ENCODE data around the gene VCX. TPM values are rescaled to one million over a fixed set of nuclear protein-coding genes. Genes with fewer than 3 reads are reported as not detected.
"Not testable (repeated sequence)": the region's sequence is repeated elsewhere in the genome, so short reads cannot be mapped to it uniquely, and the experiment has no call there.

VCX gene
- total RNA-seq = not detected

DNA sequence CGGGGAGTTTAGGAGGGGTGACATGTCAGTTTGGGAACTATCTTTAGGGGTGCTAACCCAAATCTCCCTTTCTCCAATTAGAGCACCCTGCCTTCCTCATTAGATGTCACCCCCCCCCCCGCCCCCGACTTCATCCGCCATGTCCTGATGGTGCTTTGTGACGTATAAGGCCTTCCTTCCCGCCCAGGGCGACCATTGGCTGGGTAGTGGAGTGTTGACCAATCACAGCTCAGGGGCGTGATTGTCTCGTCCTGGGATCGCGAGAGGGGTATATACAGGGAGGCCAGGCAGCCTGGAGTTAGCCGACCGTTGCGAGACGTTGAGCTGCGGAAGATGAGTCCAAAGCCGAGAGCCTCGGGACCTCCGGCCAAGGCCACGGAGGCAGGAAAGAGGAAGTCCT, at the start of gene VCX:
Gene VCX (plus strand): TSS at position 301 of the 400 bp plus-strand sequence. CDS start 33 bp downstream, at position 334.
- H3K27me3 Mint-ChIP-seq; intact Hi-C loops (cut with micrococcal nuclease); CTCF ChIA-PET; DNase-seq; H3K36me3 Mint-ChIP-seq; POLR2A ChIA-PET; H3K4me1 Mint-ChIP-seq (ENCODE audit: low read depth); H3K27ac Mint-ChIP-seq; H3K4me3 Mint-ChIP-seq; H3K9me3 Mint-ChIP-seq: not testable (repeated sequence)

DNA sequence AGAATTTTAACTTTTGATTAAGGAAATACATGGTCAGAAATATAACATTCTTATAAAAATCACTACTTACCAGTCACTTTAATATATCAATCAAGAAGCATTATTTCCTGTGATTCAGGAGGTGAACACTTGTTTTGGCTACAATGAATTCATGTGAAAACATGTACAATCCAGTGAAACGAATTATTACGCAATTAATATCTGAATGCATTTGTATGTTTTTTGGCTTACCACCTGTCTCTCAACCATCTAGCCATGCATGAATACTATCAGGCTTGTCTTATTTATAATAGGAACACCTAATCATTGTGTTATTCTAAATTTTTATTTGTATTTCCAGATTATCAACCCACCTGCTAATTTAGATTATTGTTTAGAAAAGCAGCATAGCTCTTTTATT, 44.6 kb upstream of the VCX start:
- intact Hi-C loops (cut with micrococcal nuclease) = no loop called here
- Mint-ChIP-seq H3K27me3 (no peaks in the 10 kb centered on the region), H3K36me3 (no peaks in the 10 kb centered on the region), H3K4me3 (no peak overlapping the region), H3K4me1 (ENCODE audit: low read depth) (no peaks in the 10 kb centered on the region), H3K9me3 (no peaks in the 10 kb centered on the region), H3K27ac (no peak overlapping the region)
- CTCF ChIA-PET = no interaction called here
- POLR2A ChIA-PET = no interaction called here
- no peak for DNase-seq

GRCh38 chrX:7801711-7802110, 41.3 kb upstream of the VCX start:
- Mint-ChIP-seq H3K27me3 (no peaks in the 10 kb centered on the region), H3K36me3 (no peaks in the 10 kb centered on the region), H3K4me1 (ENCODE audit: low read depth) (no peaks in the 10 kb centered on the region), H3K4me3 (no peak overlapping the region), H3K27ac (no peak overlapping the region), H3K9me3 (no peaks in the 10 kb centered on the region)
- CTCF ChIA-PET = no interaction called here
- DNase-seq = no peak
- intact Hi-C loops (cut with micrococcal nuclease) = no loop called here
- POLR2A ChIA-PET = no interaction called here

GRCh38 chrX:7815166-7815805, 27.7 kb upstream of the VCX start:
- Mint-ChIP-seq H3K36me3 (no peaks in the 10 kb centered on the region), H3K27me3 (no peaks in the 10 kb centered on the region), H3K27ac (no peak overlapping the region), H3K9me3 (peaks cover 4% of the 10 kb centered on the region), H3K4me1 (ENCODE audit: low read depth) (no peaks in the 10 kb centered on the region), H3K4me3 (no peak overlapping the region)
- DNase-seq = no peak
- intact Hi-C loops (cut with micrococcal nuclease) = no loop called here
- POLR2A ChIA-PET = no interaction called here
- CTCF ChIA-PET = no interaction called here

GRCh38 chrX:7828594-7828993, 14.4 kb upstream of the VCX start:
- no peaks in the 10 kb centered on the region for H3K36me3 Mint-ChIP-seq
- no peaks in the 10 kb centered on the region for H3K9me3 Mint-ChIP-seq
- CTCF ChIA-PET = no interaction called here
- no peak for DNase-seq
- no peaks in the 10 kb centered on the region for H3K27me3 Mint-ChIP-seq
- intact Hi-C loops (cut with micrococcal nuclease) = no loop called here
- no peak overlapping the region for H3K27ac Mint-ChIP-seq
- POLR2A ChIA-PET = no interaction called here
- no peaks in the 10 kb centered on the region for H3K4me1 Mint-ChIP-seq (ENCODE audit: low read depth)
- no peak overlapping the region for H3K4me3 Mint-ChIP-seq

GRCh38 chrX:7841084-7841805, 1.7 kb upstream of the VCX start:
- Mint-ChIP-seq H3K9me3 (no peaks in the 10 kb centered on the region), H3K27ac (no peak overlapping the region), H3K4me1 (ENCODE audit: low read depth) (no peaks in the 10 kb centered on the region), H3K4me3 (no peak overlapping the region), H3K36me3 (no peaks in the 10 kb centered on the region), H3K27me3 (no peaks in the 10 kb centered on the region)
- DNase-seq = no peak
- ChIA-PET POLR2A (no interaction called here), CTCF (no interaction called here)
- intact Hi-C loops (cut with micrococcal nuclease) = no loop called here

DNA sequence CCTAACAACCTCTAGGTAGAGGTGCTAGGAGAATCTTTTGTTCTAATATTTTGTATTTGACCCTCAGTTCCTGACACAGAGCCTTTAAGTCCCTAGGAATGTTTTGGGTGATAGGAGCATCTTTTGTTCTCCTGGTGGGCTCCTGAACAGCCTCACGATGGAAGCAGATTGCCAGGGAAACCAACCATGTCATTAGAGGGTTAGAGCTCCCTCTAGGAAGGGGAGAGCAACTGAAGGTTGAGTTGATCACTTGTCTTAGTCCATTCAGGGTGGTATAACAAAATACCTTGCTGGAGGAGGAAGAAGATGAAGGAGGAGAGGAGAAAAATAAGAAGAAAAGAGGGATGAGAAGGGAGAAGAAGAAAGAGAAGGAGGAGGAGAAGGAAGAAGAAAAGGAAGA, 9.2 kb downstream of the VCX start:
- H3K9me3 Mint-ChIP-seq = no peaks in the 10 kb centered on the region
- intact Hi-C loops (cut with micrococcal nuclease) = no loop called here
- no peaks in the 10 kb centered on the region for H3K36me3 Mint-ChIP-seq
- ChIA-PET POLR2A (no interaction called here), CTCF (no interaction called here)
- no peaks in the 10 kb centered on the region for H3K4me1 Mint-ChIP-seq (ENCODE audit: low read depth)
- no peak overlapping the region for H3K27ac Mint-ChIP-seq
- H3K27me3 Mint-ChIP-seq = no peaks in the 10 kb centered on the region
- no peak for DNase-seq
- H3K4me3 Mint-ChIP-seq = no peak overlapping the region

DNA sequence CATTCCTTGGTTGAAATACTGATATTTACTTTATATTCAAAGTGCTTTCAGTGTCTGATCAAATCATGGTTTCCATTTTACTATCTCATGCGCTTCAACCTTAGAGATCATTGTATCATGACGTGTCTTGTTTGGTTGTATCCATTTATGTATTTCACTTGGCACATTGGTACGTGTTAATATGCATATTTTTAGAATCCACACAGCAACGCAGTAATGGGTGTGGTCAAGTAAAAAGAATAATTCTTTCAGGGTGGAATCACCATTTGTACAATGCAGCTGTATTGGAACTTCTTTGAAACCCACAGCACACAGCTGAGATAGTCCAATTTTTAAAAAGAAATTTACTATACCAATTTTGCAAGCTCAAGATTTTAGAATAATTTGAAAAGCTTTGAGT, 29.1 kb downstream of the VCX start:
- no peak for DNase-seq
- H3K9me3 Mint-ChIP-seq = no peaks in the 10 kb centered on the region
- no peaks in the 10 kb centered on the region for H3K4me1 Mint-ChIP-seq (ENCODE audit: low read depth)
- intact Hi-C loops (cut with micrococcal nuclease) = no loop called here
- no peak overlapping the region for H3K27ac Mint-ChIP-seq
- ChIA-PET CTCF (interaction anchor here (0.8 kb wide), 1 partner anchor 52 kb away, joined by 3 read pairs; no protein-coding TSS in a partner anchor), POLR2A (no interaction called here)
- no peaks in the 10 kb centered on the region for H3K27me3 Mint-ChIP-seq
- no peaks in the 10 kb centered on the region for H3K36me3 Mint-ChIP-seq
- H3K4me3 Mint-ChIP-seq = no peak overlapping the region

DNA sequence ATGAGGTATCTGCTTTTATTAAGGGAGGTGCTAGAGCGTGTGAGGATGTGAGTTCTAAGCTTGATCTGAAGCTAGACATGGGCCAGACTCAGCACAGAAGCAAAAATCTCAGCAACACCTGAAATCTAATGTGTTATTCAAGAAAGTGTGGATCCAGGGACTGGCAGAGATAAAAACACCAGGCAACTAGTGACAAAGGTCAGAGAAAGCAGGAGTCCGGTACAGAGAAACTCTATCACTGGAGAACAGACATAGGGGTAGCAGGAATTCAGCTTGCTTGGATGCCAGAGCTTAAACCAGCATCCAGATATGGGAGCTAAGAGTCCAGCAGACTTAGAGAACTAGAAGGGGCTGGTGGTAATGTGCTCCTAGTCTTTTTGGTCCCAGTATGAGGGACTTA, 34.0 kb downstream of the VCX start:
- H3K9me3 Mint-ChIP-seq = no peaks in the 10 kb centered on the region
- no peaks in the 10 kb centered on the region for H3K27me3 Mint-ChIP-seq
- POLR2A ChIA-PET = no interaction called here
- no peaks in the 10 kb centered on the region for H3K36me3 Mint-ChIP-seq
- H3K27ac Mint-ChIP-seq = no peak overlapping the region
- no peaks in the 10 kb centered on the region for H3K4me1 Mint-ChIP-seq (ENCODE audit: low read depth)
- H3K4me3 Mint-ChIP-seq = no peak overlapping the region
- no peak for DNase-seq
- intact Hi-C loops (cut with micrococcal nuclease) = no loop called here
- CTCF ChIA-PET = no interaction called here

- POLR2A ChIA-PET = no interaction called here
- H3K4me3 Mint-ChIP-seq = no peak overlapping the region
- H3K9me3 Mint-ChIP-seq = no peaks in the 10 kb centered on the region
- H3K4me1 Mint-ChIP-seq (ENCODE audit: low read depth) = no peaks in the 10 kb centered on the region
- intact Hi-C loops (cut with micrococcal nuclease) = no loop called here
- H3K27ac Mint-ChIP-seq = no peak overlapping the region
- H3K27me3 Mint-ChIP-seq = peaks cover 2% of the 10 kb centered on the region
- CTCF ChIA-PET = no interaction called here
- no peaks in the 10 kb centered on the region for H3K36me3 Mint-ChIP-seq
- DNase-seq = no peak
Observed at GRCh38 chrX:7889135-7889534, 46.2 kb downstream of the VCX start.

GRCh38 chrX:7889680-7890079, 46.7 kb downstream of the VCX start:
- CTCF ChIA-PET = no interaction called here

GRCh38 chrX:7891928-7892327, 49.0 kb downstream of the VCX start:
- H3K4me3 Mint-ChIP-seq = no peak overlapping the region
- H3K27me3 Mint-ChIP-seq = peaks cover 2% of the 10 kb centered on the region
- no peaks in the 10 kb centered on the region for H3K36me3 Mint-ChIP-seq
- CTCF ChIA-PET = no interaction called here
- intact Hi-C loops (cut with micrococcal nuclease) = no loop called here
- POLR2A ChIA-PET = no interaction called here
- no peak overlapping the region for H3K27ac Mint-ChIP-seq
- H3K4me1 Mint-ChIP-seq (ENCODE audit: low read depth) = no peaks in the 10 kb centered on the region
- H3K9me3 Mint-ChIP-seq = no peaks in the 10 kb centered on the region
- no peak for DNase-seq

More at GRCh38 chrX:7889680-7890079, 46.7 kb downstream of the VCX start:
- H3K4me3 Mint-ChIP-seq = no peak overlapping the region
- POLR2A ChIA-PET = no interaction called here
- H3K4me1 Mint-ChIP-seq (ENCODE audit: low read depth) = no peaks in the 10 kb centered on the region
- peaks cover 2% of the 10 kb centered on the region for H3K27me3 Mint-ChIP-seq
- DNase-seq = no peak
- no peak overlapping the region for H3K27ac Mint-ChIP-seq
- H3K9me3 Mint-ChIP-seq = no peaks in the 10 kb centered on the region
- H3K36me3 Mint-ChIP-seq = no peaks in the 10 kb centered on the region
- intact Hi-C loops (cut with micrococcal nuclease) = no loop called here
